Uterus (tissue), 2 donors: ENCODE measurements around the gene ASB10.

Source experiments
- POLR2A ChIP-seq, 2 donors: fragments of 450-650 bp; IDR thresholded peaks; one replicate each; pipeline ENCODE4 v1.6.1; 2016; ENCODE audit warnings: antibody characterized with exemption in 2 of 2, mild to moderate bottlenecking in 1 of 2, moderate library complexity in 1 of 2
- TF ChIP-seq, protein P1 (sequence below), 4 experiments: fragments of 200-600 bp in 2 of 4; fragments of 450-650 bp in 2 of 4; sonication (generic) in 2 of 4; IDR thresholded peaks; one replicate each; pipeline ENCODE4 v1.5.1; 2016 to 2019; ENCODE audit warnings: antibody characterized with exemption in 4 of 4, mild to moderate bottlenecking in 2 of 4, moderate library complexity in 1 of 4

DNA sequence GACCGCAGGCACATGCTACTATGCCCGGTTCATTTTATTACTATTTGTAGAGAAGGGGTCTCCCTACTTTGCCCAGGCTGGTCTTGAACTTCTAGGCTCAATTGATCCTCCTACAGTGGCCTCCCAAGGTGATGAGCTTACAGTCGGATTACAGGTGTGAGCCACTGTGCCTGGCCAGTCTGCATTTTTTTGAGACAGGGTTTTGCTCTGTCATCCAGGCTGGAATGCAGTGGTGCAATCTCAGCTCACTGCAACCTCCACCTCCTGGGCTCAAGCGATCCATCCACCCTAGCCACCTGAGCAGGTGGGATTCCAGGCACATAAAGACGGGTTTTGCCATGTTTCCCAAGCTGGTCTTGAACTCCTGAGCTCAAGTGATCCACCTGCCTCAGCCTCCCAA is 25.6 kb upstream of the ASB10 start:
- TF ChIP-seq, protein P1, sequence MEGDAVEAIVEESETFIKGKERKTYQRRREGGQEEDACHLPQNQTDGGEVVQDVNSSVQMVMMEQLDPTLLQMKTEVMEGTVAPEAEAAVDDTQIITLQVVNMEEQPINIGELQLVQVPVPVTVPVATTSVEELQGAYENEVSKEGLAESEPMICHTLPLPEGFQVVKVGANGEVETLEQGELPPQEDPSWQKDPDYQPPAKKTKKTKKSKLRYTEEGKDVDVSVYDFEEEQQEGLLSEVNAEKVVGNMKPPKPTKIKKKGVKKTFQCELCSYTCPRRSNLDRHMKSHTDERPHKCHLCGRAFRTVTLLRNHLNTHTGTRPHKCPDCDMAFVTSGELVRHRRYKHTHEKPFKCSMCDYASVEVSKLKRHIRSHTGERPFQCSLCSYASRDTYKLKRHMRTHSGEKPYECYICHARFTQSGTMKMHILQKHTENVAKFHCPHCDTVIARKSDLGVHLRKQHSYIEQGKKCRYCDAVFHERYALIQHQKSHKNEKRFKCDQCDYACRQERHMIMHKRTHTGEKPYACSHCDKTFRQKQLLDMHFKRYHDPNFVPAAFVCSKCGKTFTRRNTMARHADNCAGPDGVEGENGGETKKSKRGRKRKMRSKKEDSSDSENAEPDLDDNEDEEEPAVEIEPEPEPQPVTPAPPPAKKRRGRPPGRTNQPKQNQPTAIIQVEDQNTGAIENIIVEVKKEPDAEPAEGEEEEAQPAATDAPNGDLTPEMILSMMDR (IDR thresholded peaks at IDR 0.05), result no peak
- no peak for TF ChIP-seq POLR2A (IDR thresholded peaks at IDR 0.05)
